Activated naive CD8-positive, alpha-beta T cell (primary cell): Measurements from ENCODE around the gene CHST1.

ENCODE experiments used
- H3K27ac Mint-ChIP-seq: one replicate; pipeline ENCODE4 v1.8.0; 2021; ENCODE audit warnings: mixed read lengths
- H3K27me3 Mint-ChIP-seq: one replicate; pipeline ENCODE4 v1.8.0; 2021; ENCODE audit warnings: mixed read lengths
- H3K36me3 Mint-ChIP-seq: one replicate; pipeline ENCODE4 v1.8.0; 2021; ENCODE audit warnings: mixed read lengths
- H3K4me1 Mint-ChIP-seq: one replicate; pipeline ENCODE4 v1.8.0; 2021; ENCODE audit warnings: low read depth, mixed read lengths
- H3K4me3 Mint-ChIP-seq: one replicate; pipeline ENCODE4 v1.8.0; 2021; ENCODE audit warnings: mild to moderate bottlenecking, mixed read lengths
- H3K9me3 Mint-ChIP-seq: one replicate; pipeline ENCODE4 v1.8.0; 2021; ENCODE audit warnings: low read depth, mixed read lengths

Gene CHST1

DNA sequence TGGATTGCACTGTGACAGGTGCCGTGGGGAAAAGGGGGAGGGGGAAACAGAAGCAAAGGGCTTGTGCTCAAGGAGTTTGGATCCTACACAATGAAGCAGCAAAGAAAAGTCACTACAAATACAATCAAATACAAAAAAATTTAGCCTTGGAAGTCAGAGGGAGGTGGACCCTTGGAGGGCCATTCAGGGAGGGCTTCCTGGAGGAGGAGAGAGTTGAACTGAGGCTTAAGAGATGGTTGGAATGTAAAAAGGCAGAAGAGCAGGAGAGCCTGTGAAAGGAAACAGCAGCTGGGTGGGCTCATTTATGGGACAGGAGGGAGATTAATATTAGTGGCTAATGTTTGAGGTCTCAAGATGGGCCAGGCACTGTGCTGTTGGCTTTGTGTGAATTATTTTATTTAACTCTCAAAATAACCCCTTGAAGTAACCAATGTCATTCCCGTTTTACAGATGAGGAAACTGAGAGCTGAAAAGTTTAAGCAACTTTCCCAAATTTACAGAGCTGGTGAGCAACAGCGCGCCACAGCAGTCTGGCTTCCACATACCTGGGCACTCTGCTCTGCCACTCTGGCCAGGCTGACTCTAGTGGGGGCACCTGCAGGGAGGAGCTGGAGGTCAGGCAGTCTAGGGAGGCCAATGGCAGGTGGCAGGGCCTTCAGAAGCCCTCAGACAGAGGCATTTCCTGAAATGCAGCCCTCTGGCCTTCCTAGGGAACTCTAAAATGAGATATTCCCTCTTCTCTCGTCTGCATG is 2.7 kb upstream of the CHST1 start:
- Mint-ChIP-seq H3K27ac (no peak overlapping the region), H3K4me3 (no peak overlapping the region), H3K9me3 (no peaks in the 10 kb centered on the region), H3K4me1 (peaks cover 6% of the 10 kb centered on the region), H3K36me3 (no peaks in the 10 kb centered on the region), H3K27me3 (peaks cover 8% of the 10 kb centered on the region)

GRCh38 chr11:45666648-45667642 is 1.5 kb upstream of the CHST1 start:
- peak overlapping the region; percentile 83 for H3K4me3 Mint-ChIP-seq
- no peaks in the 10 kb centered on the region for H3K9me3 Mint-ChIP-seq
- H3K27me3 Mint-ChIP-seq = peaks cover 15% of the 10 kb centered on the region
- no peaks in the 10 kb centered on the region for H3K36me3 Mint-ChIP-seq
- no peak overlapping the region for H3K27ac Mint-ChIP-seq
- H3K4me1 Mint-ChIP-seq = peaks cover 8% of the 10 kb centered on the region

GRCh38 chr11:45665933-45666647 is 668 bp upstream of the CHST1 start:
- Mint-ChIP-seq H3K27me3 (peaks cover 16% of the 10 kb centered on the region), H3K27ac (no peak overlapping the region), H3K36me3 (no peaks in the 10 kb centered on the region), H3K9me3 (no peaks in the 10 kb centered on the region), H3K4me1 (peaks cover 8% of the 10 kb centered on the region), H3K4me3 (peak overlapping the region; percentile 83)

GRCh38 chr11:45664376-45665205 is 831 bp downstream of the CHST1 start:
- Mint-ChIP-seq H3K4me1 (peaks cover 8% of the 10 kb centered on the region), H3K9me3 (no peaks in the 10 kb centered on the region), H3K27me3 (peaks cover 24% of the 10 kb centered on the region), H3K36me3 (no peaks in the 10 kb centered on the region), H3K4me3 (no peak overlapping the region), H3K27ac (no peak overlapping the region)

DNA sequence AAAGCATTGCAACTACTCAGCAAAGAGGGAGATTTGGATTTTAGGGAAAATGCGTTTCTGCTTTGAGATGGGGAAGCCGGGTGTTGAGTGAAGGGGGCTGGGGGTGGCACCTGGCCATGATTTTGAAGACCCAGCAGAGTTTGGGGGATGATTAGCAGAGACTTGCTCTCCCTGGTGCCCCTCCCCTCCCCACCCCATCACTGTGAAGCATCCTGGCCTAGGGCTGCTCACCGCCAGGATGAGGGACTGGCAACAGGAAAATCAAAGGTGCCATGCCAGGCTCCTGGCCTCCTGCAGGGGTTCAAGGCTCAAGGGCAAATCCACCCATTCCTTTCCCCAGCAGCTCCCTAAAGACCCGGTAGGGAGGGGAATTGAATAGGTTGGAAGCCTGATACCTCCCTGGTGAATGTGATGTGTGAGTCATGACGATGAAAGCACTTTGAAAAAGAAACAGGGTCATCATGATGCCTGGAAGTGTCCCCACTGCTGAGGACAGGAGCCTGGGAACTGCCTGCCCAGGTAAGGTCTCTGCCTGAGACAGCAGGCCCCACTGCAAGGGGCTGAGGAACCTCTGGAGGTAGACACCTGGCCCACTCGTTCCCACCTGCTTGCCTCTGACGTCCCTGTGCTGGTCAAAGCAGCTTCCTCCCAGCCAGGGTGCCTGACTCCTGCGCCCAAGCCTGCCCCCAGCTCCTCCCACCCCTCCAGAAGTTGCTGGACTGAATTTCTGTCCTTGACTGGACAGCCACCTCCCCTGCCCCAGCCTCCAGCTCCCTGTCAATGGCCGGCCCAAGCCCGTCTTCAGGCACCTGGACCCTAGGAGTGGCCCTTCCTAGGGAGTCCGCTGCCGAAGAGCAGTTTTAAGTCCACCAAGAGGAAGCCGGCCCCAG is 1.7 kb downstream of the CHST1 start:
- peak overlapping the region; percentile 46 for H3K4me3 Mint-ChIP-seq
- no peaks in the 10 kb centered on the region for H3K36me3 Mint-ChIP-seq
- no peak overlapping the region for H3K27ac Mint-ChIP-seq
- peaks cover 8% of the 10 kb centered on the region for H3K4me1 Mint-ChIP-seq
- no peaks in the 10 kb centered on the region for H3K9me3 Mint-ChIP-seq
- peaks cover 26% of the 10 kb centered on the region for H3K27me3 Mint-ChIP-seq

GRCh38 chr11:45662665-45663485 is 2.5 kb downstream of the CHST1 start:
- Mint-ChIP-seq H3K36me3 (no peaks in the 10 kb centered on the region), H3K9me3 (no peaks in the 10 kb centered on the region), H3K27ac (no peak overlapping the region), H3K27me3 (peaks cover 27% of the 10 kb centered on the region), H3K4me3 (peak overlapping the region; percentile 45), H3K4me1 (peaks cover 11% of the 10 kb centered on the region)

DNA sequence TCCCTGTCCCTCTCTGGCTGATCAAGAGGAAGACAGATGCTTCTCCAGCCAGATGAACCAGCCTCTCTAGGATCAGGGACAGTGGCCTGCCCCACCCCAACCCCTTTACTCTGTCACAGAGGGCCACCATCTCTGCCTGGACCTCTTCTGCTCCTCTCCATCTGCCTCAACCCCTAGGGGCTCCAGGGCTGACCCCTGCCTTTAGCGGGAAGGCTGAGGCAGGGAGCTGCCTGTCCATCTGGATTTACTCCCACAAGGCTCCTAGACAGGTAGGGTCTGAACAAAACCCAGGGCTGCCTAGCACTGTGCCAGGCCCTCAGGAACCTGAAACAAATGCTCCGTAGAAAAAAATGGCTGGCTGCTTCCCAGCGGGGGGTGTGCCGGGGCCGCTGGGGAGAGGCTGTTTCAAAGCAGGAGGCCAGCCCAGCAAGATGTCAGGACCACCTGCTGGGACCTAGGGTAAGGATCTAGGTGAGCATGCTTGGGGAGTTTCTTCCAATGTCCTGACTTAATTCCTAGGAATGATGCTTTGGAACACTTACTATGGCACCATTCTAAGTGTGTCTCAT is 3.2 kb downstream of the CHST1 start:
- peaks cover 27% of the 10 kb centered on the region for H3K27me3 Mint-ChIP-seq
- H3K27ac Mint-ChIP-seq = no peak overlapping the region
- no peaks in the 10 kb centered on the region for H3K36me3 Mint-ChIP-seq
- peaks cover 11% of the 10 kb centered on the region for H3K4me1 Mint-ChIP-seq
- peak overlapping the region; percentile 20 for H3K4me3 Mint-ChIP-seq
- H3K9me3 Mint-ChIP-seq = no peaks in the 10 kb centered on the region

DNA sequence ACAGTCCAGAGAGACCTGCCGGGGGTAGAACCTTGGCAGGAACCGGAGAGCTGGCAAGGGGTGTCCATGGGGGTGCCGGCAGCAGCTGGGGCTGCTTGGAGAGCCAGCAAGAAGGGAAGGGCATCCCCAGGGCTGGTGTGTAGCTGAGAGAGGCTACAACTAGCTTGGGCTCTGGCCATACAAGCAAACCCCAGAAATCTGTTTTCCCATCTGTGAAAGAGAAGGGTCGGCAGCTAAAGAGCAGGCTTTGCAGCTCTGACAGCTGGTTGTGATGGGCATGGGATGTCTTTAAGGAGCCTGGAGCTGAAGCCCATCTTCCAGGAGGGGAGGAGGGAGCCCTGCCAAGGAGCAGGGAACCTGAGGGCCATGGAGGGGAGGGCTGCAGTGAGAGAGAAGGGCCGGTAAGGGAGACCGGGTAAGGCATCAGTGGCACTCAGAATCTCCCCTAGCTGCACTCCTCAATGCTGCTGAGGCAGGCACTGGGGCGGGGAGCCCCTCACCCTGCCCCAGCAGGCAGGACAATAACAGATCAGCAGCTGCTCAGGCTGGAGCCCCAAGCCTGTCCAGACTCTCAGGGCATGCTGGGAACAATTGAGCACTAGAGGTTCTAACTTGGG is 3.9 kb downstream of the CHST1 start:
- H3K4me3 Mint-ChIP-seq = no peak overlapping the region
- H3K27ac Mint-ChIP-seq = no peak overlapping the region
- no peaks in the 10 kb centered on the region for H3K9me3 Mint-ChIP-seq
- peaks cover 11% of the 10 kb centered on the region for H3K4me1 Mint-ChIP-seq
- peaks cover 25% of the 10 kb centered on the region for H3K27me3 Mint-ChIP-seq
- no peaks in the 10 kb centered on the region for H3K36me3 Mint-ChIP-seq

GRCh38 chr11:45660729-45661438 is 4.5 kb downstream of the CHST1 start:
- Mint-ChIP-seq H3K36me3 (no peaks in the 10 kb centered on the region), H3K4me3 (no peak overlapping the region), H3K4me1 (peaks cover 11% of the 10 kb centered on the region), H3K27me3 (peaks cover 29% of the 10 kb centered on the region), H3K9me3 (no peaks in the 10 kb centered on the region), H3K27ac (no peak overlapping the region)

GRCh38 chr11:45659818-45660160 is 5.6 kb downstream of the CHST1 start:
- Mint-ChIP-seq H3K4me1 (peaks cover 17% of the 10 kb centered on the region), H3K36me3 (no peaks in the 10 kb centered on the region), H3K27ac (no peak overlapping the region), H3K9me3 (no peaks in the 10 kb centered on the region), H3K27me3 (peaks cover 29% of the 10 kb centered on the region), H3K4me3 (no peak overlapping the region)

- H3K9me3 Mint-ChIP-seq = no peaks in the 10 kb centered on the region
- H3K4me3 Mint-ChIP-seq = no peak overlapping the region
- no peaks in the 10 kb centered on the region for H3K36me3 Mint-ChIP-seq
- H3K4me1 Mint-ChIP-seq = peaks cover 17% of the 10 kb centered on the region
- H3K27me3 Mint-ChIP-seq = peaks cover 29% of the 10 kb centered on the region
- H3K27ac Mint-ChIP-seq = no peak overlapping the region
Measured at GRCh38 chr11:45659031-45659817, 6.2 kb downstream of the CHST1 start.
